NB4 (cell line): Measurements from ENCODE around the gene AVL9.
"Not testable (repeated sequence)": the region's sequence is repeated elsewhere in the genome, so short reads cannot be mapped to it uniquely, and the experiment has no call there.

Experiments
- CTCF ChIP-seq: IDR thresholded peaks from one replicate; pipeline ENCODE4 v1.5.1; 2012; ENCODE audit warnings: low read depth, low read length
- MYC ChIP-seq: IDR thresholded peaks from 2 replicates; pipeline ENCODE4 v1.6.1; 2011; ENCODE audit warnings: low read depth, low read length
- POLR2A ChIP-seq: IDR thresholded peaks from 2 replicates; pipeline ENCODE4 v1.6.1; 2011; ENCODE audit warnings: mild to moderate bottlenecking; ENCODE audit not compliant: insufficient read length; ENCODE audit errors: extremely low read depth

GRCh38 chr7:32633446-32633845 lies 138.2 kb downstream of the AVL9 start:
- TF ChIP-seq CTCF, POLR2A, MYC: not testable (repeated sequence)
